ENCODE measurements around the gene DCDC1.

The DCDC1 gene

DNA sequence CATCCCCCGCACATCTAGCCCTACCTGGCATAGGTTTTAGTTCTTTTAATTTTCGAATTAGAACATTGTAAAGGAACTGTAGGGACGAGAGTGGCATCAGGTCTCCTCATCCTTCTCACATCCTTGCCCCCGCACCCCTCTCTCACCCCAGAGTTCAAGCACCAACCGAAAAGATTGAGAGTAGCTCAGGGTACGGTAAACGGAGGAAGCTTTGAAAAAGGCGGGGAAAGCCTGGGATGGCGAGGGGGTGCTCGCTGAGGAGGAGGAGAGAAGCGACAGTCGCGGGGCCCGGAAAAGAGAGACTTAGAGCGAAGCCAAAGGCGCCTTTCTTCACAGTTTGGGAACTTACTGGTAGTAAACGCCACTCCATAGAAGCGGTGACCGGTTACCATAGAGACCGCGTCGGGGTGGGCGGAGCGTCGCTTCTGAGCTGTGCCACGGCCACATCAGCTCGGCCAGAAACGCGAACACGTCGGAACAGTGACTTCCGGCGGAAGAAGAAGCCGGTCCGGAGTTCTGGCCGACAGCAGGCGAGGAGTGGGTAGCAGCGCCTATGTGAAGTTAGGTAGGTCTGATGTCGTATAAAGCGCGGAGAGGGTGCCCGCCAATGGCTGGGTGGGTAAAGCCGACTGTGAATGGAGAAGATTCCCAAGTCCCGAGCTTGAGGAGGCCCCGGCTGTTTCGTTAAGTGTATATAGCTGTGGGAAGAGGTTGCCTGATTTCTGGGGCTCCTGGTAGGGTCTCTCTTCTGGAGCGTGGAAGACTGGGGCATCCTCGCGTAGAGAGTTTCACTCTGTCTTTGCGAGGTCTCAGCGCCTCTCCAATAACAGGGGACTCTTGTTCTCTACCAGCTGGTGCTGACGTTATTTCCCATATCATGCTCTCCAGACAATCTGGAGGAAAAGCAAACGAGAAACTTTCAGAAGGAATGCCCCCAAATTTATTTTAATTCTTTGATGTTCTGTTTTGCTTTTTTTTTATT, at the start of gene DCDC1, which contains the start of gene DNAJC24:
Gene DCDC1 (minus strand): TSS at position 392 of the 982 bp plus-strand sequence. CDS start 41,459 bp downstream, outside the sequence.
Gene DNAJC24 (plus strand): TSS at position 513 of the 982 bp plus-strand sequence. CDS start 889 bp downstream, outside the sequence.
- H3K36me3 ChIP-seq (ENCODE audit: control insufficient read depth in 5 of 5, insufficient read depth in 5 of 5, low read length in 5 of 5) = no peaks in the 10 kb centered on the region
- peak within 1 kb of the TSS; percentile 94 to 98 (median 94) for H3K9ac ChIP-seq (ENCODE audit: low read length in 5 of 5)
- no peaks in the 10 kb centered on the region for H3K27me3 ChIP-seq (ENCODE audit: control insufficient read depth in 5 of 5, insufficient read depth in 4 of 5, low read length in 5 of 5)
- H3K4me3 ChIP-seq (ENCODE audit: low read depth in 1 of 5, low read length in 5 of 5) = peak within 1 kb of the TSS; percentile 93 to 97 (median 97)
- no peaks in the 10 kb centered on the region for H3K9me3 ChIP-seq (ENCODE audit: control insufficient read depth in 5 of 5, low read length in 5 of 5)
- H3K27ac ChIP-seq (ENCODE audit: low read depth, low read length) = peak within 1 kb of the TSS; percentile 88
- peaks cover 2 to 19% (median 14%) of the 10 kb centered on the region in 5 donors for H3K4me1 ChIP-seq (ENCODE audit: control insufficient read depth in 5 of 5, insufficient read depth in 5 of 5, low read length in 5 of 5)

DNA sequence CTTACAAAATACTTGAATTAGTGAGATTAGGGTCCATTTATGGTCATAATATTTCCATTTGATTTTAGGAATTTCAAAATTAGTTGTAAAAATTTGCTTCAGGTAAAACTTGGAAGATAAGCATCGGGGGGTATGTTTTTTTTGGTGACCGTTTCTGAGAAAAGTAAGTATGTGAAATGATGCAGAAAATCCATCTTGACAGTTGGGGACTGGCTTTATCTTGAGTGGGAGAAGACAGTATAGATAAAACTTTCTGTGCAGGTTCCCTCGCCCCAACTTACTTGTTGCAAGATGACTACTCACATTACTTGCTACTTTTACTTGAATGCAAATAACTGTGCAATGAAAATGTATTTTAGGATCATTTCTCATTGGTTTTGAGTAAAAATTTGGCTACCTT, 49.6 kb upstream of the DCDC1 start:
- H3K4me3 ChIP-seq (ENCODE audit: low read depth in 1 of 5, low read length in 5 of 5) = no peak overlapping the region
- H3K4me1 ChIP-seq (ENCODE audit: control insufficient read depth in 5 of 5, insufficient read depth in 5 of 5, low read length in 5 of 5) = no peaks in the 10 kb centered on the region
- peaks cover 0 to 7% (median 3%) of the 10 kb centered on the region in 5 donors for H3K36me3 ChIP-seq (ENCODE audit: control insufficient read depth in 5 of 5, insufficient read depth in 5 of 5, low read length in 5 of 5)
- no peaks in the 10 kb centered on the region for H3K9me3 ChIP-seq (ENCODE audit: control insufficient read depth in 5 of 5, low read length in 5 of 5)
- H3K27me3 ChIP-seq (ENCODE audit: control insufficient read depth in 5 of 5, insufficient read depth in 4 of 5, low read length in 5 of 5) = no peaks in the 10 kb centered on the region
- H3K9ac ChIP-seq (ENCODE audit: low read length in 5 of 5) = no peak overlapping the region
- no peak overlapping the region for H3K27ac ChIP-seq (ENCODE audit: low read depth, low read length)

- Histone ChIP-seq H3K9ac (ENCODE audit: low read length in 5 of 5) (no peak overlapping the region), H3K27ac (ENCODE audit: low read depth, low read length) (no peak overlapping the region), H3K4me1 (ENCODE audit: control insufficient read depth in 5 of 5, insufficient read depth in 5 of 5, low read length in 5 of 5) (no peaks in the 10 kb centered on the region), H3K27me3 (ENCODE audit: control insufficient read depth in 5 of 5, insufficient read depth in 4 of 5, low read length in 5 of 5) (no peaks in the 10 kb centered on the region), H3K9me3 (ENCODE audit: control insufficient read depth in 5 of 5, low read length in 5 of 5) (no peaks in the 10 kb centered on the region), H3K4me3 (ENCODE audit: low read depth in 1 of 5, low read length in 5 of 5) (no peak overlapping the region), H3K36me3 (ENCODE audit: control insufficient read depth in 5 of 5, insufficient read depth in 5 of 5, low read length in 5 of 5) (peaks cover 0 to 7% (median 3%) of the 10 kb centered on the region in 5 donors)
Measured at GRCh38 chr11:31417816-31418215, 48.3 kb upstream of the DCDC1 start.

GRCh38 chr11:31417357-31417756, 47.8 kb upstream of the DCDC1 start:
- Histone ChIP-seq H3K36me3 (ENCODE audit: control insufficient read depth in 5 of 5, insufficient read depth in 5 of 5, low read length in 5 of 5) (peaks cover 0 to 7% (median 3%) of the 10 kb centered on the region in 5 donors), H3K4me1 (ENCODE audit: control insufficient read depth in 5 of 5, insufficient read depth in 5 of 5, low read length in 5 of 5) (no peaks in the 10 kb centered on the region), H3K9me3 (ENCODE audit: control insufficient read depth in 5 of 5, low read length in 5 of 5) (no peaks in the 10 kb centered on the region), H3K27me3 (ENCODE audit: control insufficient read depth in 5 of 5, insufficient read depth in 4 of 5, low read length in 5 of 5) (no peaks in the 10 kb centered on the region), H3K9ac (ENCODE audit: low read length in 5 of 5) (no peak overlapping the region), H3K27ac (ENCODE audit: low read depth, low read length) (no peak overlapping the region), H3K4me3 (ENCODE audit: low read depth in 1 of 5, low read length in 5 of 5) (no peak overlapping the region)

DNA sequence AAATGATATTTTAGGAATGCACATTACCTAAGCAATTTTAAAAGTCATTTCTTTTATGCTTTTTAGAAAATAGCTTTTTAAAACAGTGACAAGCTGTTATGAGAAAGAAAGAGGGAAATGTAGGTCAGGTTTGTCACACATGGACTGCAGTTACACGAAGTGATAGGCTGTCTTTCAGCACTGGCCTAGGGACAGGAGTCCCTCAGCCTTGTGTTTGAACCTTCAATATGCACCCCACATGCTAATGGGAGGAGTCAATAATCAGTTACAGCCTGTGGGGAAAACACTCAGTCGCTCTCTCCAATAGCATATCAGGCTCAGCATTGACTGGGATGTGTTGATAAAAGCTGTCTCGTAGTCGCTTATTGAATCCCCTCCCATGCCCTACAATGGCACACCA, 45.9 kb upstream of the DCDC1 start:
- no peak overlapping the region for H3K9ac ChIP-seq (ENCODE audit: low read length in 5 of 5)
- H3K4me1 ChIP-seq (ENCODE audit: control insufficient read depth in 5 of 5, insufficient read depth in 5 of 5, low read length in 5 of 5) = no peaks in the 10 kb centered on the region
- peaks cover 0 to 4% (median 0%) of the 10 kb centered on the region in 5 donors for H3K9me3 ChIP-seq (ENCODE audit: control insufficient read depth in 5 of 5, low read length in 5 of 5)
- H3K36me3 ChIP-seq (ENCODE audit: control insufficient read depth in 5 of 5, insufficient read depth in 5 of 5, low read length in 5 of 5) = peaks cover 0 to 7% (median 3%) of the 10 kb centered on the region in 5 donors
- H3K27me3 ChIP-seq (ENCODE audit: control insufficient read depth in 5 of 5, insufficient read depth in 4 of 5, low read length in 5 of 5) = no peaks in the 10 kb centered on the region
- no peak overlapping the region for H3K4me3 ChIP-seq (ENCODE audit: low read depth in 1 of 5, low read length in 5 of 5)
- H3K27ac ChIP-seq (ENCODE audit: low read depth, low read length) = no peak overlapping the region

- H3K27ac ChIP-seq (ENCODE audit: low read depth, low read length) = no peak overlapping the region
- no peak overlapping the region for H3K9ac ChIP-seq (ENCODE audit: low read length in 5 of 5)
- H3K36me3 ChIP-seq (ENCODE audit: control insufficient read depth in 5 of 5, insufficient read depth in 5 of 5, low read length in 5 of 5) = peaks cover 0 to 7% (median 3%) of the 10 kb centered on the region in 5 donors
- H3K4me1 ChIP-seq (ENCODE audit: control insufficient read depth in 5 of 5, insufficient read depth in 5 of 5, low read length in 5 of 5) = no peaks in the 10 kb centered on the region
- no peaks in the 10 kb centered on the region for H3K27me3 ChIP-seq (ENCODE audit: control insufficient read depth in 5 of 5, insufficient read depth in 4 of 5, low read length in 5 of 5)
- H3K4me3 ChIP-seq (ENCODE audit: low read depth in 1 of 5, low read length in 5 of 5) = no peak overlapping the region
- peaks cover 0 to 4% (median 0%) of the 10 kb centered on the region in 5 donors for H3K9me3 ChIP-seq (ENCODE audit: control insufficient read depth in 5 of 5, low read length in 5 of 5)
Measured at GRCh38 chr11:31414338-31414737, 44.8 kb upstream of the DCDC1 start.

DNA sequence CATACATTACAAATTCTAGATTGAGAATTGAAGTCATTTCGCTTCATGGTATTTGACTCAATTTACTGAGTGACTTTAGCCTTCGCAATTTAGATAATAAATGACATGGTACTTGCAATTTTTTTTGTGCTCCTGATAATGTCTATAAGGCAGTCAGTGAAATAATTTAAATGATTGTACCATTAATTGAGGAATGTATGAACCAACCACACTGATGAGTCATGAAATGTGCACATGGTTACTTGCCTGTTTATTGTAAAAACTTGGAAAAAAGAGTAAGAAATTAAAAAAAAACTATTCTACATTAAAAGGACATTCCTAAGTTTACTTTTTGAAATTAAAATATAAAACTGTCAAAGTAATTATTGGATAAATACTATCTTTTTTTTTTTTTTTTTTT, 43.4 kb upstream of the DCDC1 start:
- H3K36me3 ChIP-seq (ENCODE audit: control insufficient read depth in 5 of 5, insufficient read depth in 5 of 5, low read length in 5 of 5) = peaks cover 0 to 7% (median 3%) of the 10 kb centered on the region in 5 donors
- H3K9me3 ChIP-seq (ENCODE audit: control insufficient read depth in 5 of 5, low read length in 5 of 5) = peaks cover 0 to 4% (median 0%) of the 10 kb centered on the region in 5 donors
- no peaks in the 10 kb centered on the region for H3K27me3 ChIP-seq (ENCODE audit: control insufficient read depth in 5 of 5, insufficient read depth in 4 of 5, low read length in 5 of 5)
- no peak overlapping the region for H3K9ac ChIP-seq (ENCODE audit: low read length in 5 of 5)
- no peak overlapping the region for H3K27ac ChIP-seq (ENCODE audit: low read depth, low read length)
- H3K4me1 ChIP-seq (ENCODE audit: control insufficient read depth in 5 of 5, insufficient read depth in 5 of 5, low read length in 5 of 5) = no peaks in the 10 kb centered on the region
- no peak overlapping the region for H3K4me3 ChIP-seq (ENCODE audit: low read depth in 1 of 5, low read length in 5 of 5)

- Histone ChIP-seq H3K4me3 (ENCODE audit: low read depth in 1 of 5, low read length in 5 of 5) (no peak overlapping the region), H3K4me1 (ENCODE audit: control insufficient read depth in 5 of 5, insufficient read depth in 5 of 5, low read length in 5 of 5) (peaks cover 0 to 15% (median 10%) of the 10 kb centered on the region in 5 donors), H3K36me3 (ENCODE audit: control insufficient read depth in 5 of 5, insufficient read depth in 5 of 5, low read length in 5 of 5) (no peaks in the 10 kb centered on the region), H3K9ac (ENCODE audit: low read length in 5 of 5) (no peak overlapping the region), H3K27ac (ENCODE audit: low read depth, low read length) (no peak overlapping the region), H3K9me3 (ENCODE audit: control insufficient read depth in 5 of 5, low read length in 5 of 5) (peaks cover 0 to 4% (median 0%) of the 10 kb centered on the region in 5 donors), H3K27me3 (ENCODE audit: control insufficient read depth in 5 of 5, insufficient read depth in 4 of 5, low read length in 5 of 5) (no peaks in the 10 kb centered on the region)
Measured at GRCh38 chr11:31408201-31408600, 38.7 kb upstream of the DCDC1 start.

DNA sequence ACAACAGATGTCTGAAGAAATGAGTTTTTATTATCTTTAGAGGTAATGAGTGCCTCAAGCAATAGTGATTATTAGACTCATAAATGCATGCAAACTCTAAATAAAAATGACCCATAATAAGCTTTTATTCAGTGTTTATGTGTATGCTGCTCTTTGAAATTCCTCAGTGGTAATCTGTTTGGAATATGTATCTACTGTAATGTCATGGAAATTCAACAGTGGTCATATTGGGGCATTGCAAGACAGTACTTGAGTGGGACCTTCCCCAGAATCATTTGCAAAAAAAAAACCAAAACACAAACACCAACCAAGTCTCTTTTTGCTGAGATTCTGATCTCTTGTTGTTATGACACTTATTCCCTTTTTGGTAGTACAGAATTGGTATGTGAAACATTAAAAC, 35.1 kb upstream of the DCDC1 start:
- Histone ChIP-seq H3K27ac (ENCODE audit: low read depth, low read length) (no peak overlapping the region), H3K27me3 (ENCODE audit: control insufficient read depth in 5 of 5, insufficient read depth in 4 of 5, low read length in 5 of 5) (no peaks in the 10 kb centered on the region), H3K4me1 (ENCODE audit: control insufficient read depth in 5 of 5, insufficient read depth in 5 of 5, low read length in 5 of 5) (peaks cover 0 to 21% (median 10%) of the 10 kb centered on the region in 5 donors)

GRCh38 chr11:31397239-31397834, 27.8 kb upstream of the DCDC1 start:
- no peak overlapping the region for H3K9ac ChIP-seq (ENCODE audit: low read length in 5 of 5)
- H3K36me3 ChIP-seq (ENCODE audit: control insufficient read depth in 5 of 5, insufficient read depth in 5 of 5, low read length in 5 of 5) = peaks cover 0 to 6% (median 0%) of the 10 kb centered on the region in 5 donors
- H3K9me3 ChIP-seq (ENCODE audit: control insufficient read depth in 5 of 5, low read length in 5 of 5) = peaks cover 0 to 14% (median 6%) of the 10 kb centered on the region in 5 donors
- H3K4me3 ChIP-seq (ENCODE audit: low read depth in 1 of 5, low read length in 5 of 5) = no peak overlapping the region
- H3K4me1 ChIP-seq (ENCODE audit: control insufficient read depth in 5 of 5, insufficient read depth in 5 of 5, low read length in 5 of 5) = peaks cover 0 to 6% (median 0%) of the 10 kb centered on the region in 5 donors
- H3K27me3 ChIP-seq (ENCODE audit: control insufficient read depth in 5 of 5, insufficient read depth in 4 of 5, low read length in 5 of 5) = no peaks in the 10 kb centered on the region
- no peak overlapping the region for H3K27ac ChIP-seq (ENCODE audit: low read depth, low read length)

More for the DNA sequence above, 35.1 kb upstream of the DCDC1 start:
- H3K9me3 ChIP-seq (ENCODE audit: control insufficient read depth in 5 of 5, low read length in 5 of 5) = no peaks in the 10 kb centered on the region
- H3K36me3 ChIP-seq (ENCODE audit: control insufficient read depth in 5 of 5, insufficient read depth in 5 of 5, low read length in 5 of 5) = no peaks in the 10 kb centered on the region
- H3K9ac ChIP-seq (ENCODE audit: low read length in 5 of 5) = no peak overlapping the region
- no peak overlapping the region for H3K4me3 ChIP-seq (ENCODE audit: low read depth in 1 of 5, low read length in 5 of 5)
